ENCODE data around the gene CCDC69.

CCDC69 gene

DNA sequence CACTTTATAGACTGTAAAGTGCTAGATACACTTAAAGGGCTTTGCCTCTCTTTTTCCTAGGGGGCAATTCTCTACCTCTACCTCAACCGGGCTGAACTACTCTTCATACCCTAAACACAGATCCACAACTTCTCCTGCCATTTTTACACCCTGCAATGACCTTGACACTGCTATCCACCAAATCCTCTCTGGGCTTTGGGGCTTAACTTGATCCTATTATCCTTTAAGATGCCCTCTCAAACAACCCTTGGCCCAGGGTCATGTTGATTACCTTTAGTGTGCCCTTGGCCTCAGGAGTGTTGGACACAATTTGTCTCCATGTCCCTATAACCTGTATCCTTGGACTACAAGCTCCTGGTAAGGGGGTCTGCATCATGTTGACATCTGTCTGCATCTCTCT is 85.8 kb downstream of the CCDC69 start:
- no peak for DNase-seq

DNA sequence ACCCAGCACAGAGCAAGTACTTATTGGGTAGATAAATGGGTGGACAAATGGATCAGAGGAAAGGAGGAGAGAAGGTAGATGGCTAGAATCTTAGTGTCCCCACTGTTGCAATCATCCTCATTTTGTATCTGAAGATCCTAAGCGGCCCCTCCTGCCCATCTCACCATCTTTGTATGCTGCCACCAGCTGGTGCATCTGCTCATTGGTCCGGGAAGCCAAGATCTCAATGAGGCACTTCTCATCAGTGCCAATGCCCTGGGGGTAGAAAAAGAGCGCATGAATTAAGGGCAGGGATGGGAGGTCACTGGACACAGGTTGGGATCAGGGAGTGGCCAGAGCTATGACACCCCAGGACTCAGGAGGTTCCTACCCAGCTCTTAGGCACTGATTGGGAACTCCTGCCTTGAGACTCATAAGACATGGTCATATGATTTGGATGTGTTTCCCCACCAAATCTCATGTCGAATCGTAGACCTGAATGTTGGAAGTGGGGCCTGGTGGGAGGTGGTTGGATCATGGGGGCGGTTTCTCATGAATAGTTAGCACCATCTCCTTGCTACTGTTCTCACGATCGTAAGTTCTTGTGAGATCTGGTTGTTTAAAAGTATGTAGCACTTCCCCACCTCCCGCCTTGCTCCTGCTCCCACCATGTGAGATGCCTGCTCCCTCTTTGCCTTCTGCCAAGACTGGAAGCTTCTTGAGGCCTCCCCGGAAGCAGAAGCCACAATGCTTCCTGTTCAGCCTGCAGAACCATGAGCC is 86.6 kb downstream of the CCDC69 start:
- no peak for DNase-seq

DNA sequence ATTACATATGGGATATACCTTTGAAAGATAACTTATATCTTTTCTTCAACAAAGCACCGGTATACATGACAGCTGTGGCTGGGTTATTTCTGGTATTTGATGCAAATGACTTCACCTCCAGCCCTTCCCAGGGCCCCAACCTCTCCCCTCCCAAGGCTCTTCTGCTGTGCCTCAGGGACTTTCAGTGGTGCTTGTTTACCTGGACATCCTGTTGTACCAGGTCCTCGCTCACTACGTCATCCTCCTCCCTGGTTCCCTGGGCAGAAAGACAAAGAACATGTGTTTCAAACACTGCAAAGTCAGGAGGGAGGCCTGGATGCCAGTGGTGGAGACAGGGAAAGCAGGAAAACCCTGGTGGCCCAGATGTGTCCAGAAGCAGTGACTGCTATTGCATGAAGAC is 89.7 kb downstream of the CCDC69 start:
- no peak for DNase-seq

DNA sequence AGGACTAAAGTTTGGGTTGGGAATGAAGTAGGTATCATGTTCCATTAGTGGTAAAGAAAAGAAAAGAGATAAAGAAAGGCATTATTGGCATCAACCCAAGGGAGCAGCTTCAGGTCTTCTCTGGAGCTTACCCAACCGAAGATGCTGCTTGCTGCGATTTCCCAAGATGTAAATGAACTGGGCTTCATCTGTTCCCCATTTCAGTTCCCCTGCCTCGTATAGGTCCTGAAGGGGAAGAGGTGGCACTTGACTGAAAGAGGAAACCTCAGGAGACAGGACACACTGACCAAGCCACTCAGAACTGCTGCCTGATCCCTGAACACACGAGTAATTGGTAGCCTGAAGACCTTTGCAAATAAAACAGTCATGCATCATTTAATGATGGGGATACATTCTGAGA is 90.9 kb downstream of the CCDC69 start:
- no peak for DNase-seq

Data from activated gamma-delta T cell (primary cell).